Lower lobe of right lung (tissue), 2 donors: Measurements from ENCODE around the gene NOTCH3. TPM values are rescaled to one million over a fixed set of nuclear protein-coding genes. Genes with fewer than 3 reads are reported as not detected.

Experiments used
- ATAC-seq, 2 donors: fragments of 200-7000 bp; cut with Tn5 transposase; one replicate each; pipeline ENCODE4 v1.9.1; 2020 to 2022; ENCODE audit warnings: mild to moderate bottlenecking in 2 of 2, moderate library complexity in 2 of 2
- DNase-seq: peaks from one replicate; pipeline ENCODE4 v3.0.0-alpha.2; 2020
- H3K27ac ChIP-seq: fragments of 200-600 bp; one replicate; pipeline ENCODE4 v1.8.0; 2022
- H3K27me3 ChIP-seq: fragments of 200-600 bp; one replicate; pipeline ENCODE4 v1.8.0; 2022; ENCODE audit warnings: low read depth
- H3K36me3 ChIP-seq: fragments of 200-600 bp; one replicate; pipeline ENCODE4 v1.8.0; 2022; ENCODE audit warnings: mild to moderate bottlenecking
- H3K4me1 ChIP-seq: fragments of 200-600 bp; one replicate; pipeline ENCODE4 v1.8.0; 2022
- H3K4me3 ChIP-seq: fragments of 200-600 bp; one replicate; pipeline ENCODE4 v1.8.0; 2022; ENCODE audit warnings: mild to moderate bottlenecking
- H3K9me3 ChIP-seq: fragments of 200-600 bp; one replicate; pipeline ENCODE4 v1.8.0; 2022
- intact Hi-C: fragments of 100-400 bp; cut with DNase I; formaldehyde crosslinking; loops from one replicate; pipeline ENCODE4 v1.11.0; 2022
- total RNA-seq: library from RNA; stranded (reverse); fragmentation: NEBNext Ultra II Directional; extraction: Animal tissue kit (Norgen Biotek cat#: 25700); gene quantifications from one replicate; pipeline ENCODE4 v1.2.1, GENCODE V29; 2021
- TF ChIP-seq, protein P1 (sequence below): fragments of 200-600 bp; IDR thresholded peaks from one replicate; pipeline ENCODE4 v1.8.0; 2022; ENCODE audit warnings: antibody characterized with exemption, mild to moderate bottlenecking
- donor health status: DM: no; HTN: yes; CAD: no; lungs with severe emphysema.

NOTCH3 gene
- total RNA-seq, 1 donor from 2014 or later, result 52.7 TPM

DNA sequence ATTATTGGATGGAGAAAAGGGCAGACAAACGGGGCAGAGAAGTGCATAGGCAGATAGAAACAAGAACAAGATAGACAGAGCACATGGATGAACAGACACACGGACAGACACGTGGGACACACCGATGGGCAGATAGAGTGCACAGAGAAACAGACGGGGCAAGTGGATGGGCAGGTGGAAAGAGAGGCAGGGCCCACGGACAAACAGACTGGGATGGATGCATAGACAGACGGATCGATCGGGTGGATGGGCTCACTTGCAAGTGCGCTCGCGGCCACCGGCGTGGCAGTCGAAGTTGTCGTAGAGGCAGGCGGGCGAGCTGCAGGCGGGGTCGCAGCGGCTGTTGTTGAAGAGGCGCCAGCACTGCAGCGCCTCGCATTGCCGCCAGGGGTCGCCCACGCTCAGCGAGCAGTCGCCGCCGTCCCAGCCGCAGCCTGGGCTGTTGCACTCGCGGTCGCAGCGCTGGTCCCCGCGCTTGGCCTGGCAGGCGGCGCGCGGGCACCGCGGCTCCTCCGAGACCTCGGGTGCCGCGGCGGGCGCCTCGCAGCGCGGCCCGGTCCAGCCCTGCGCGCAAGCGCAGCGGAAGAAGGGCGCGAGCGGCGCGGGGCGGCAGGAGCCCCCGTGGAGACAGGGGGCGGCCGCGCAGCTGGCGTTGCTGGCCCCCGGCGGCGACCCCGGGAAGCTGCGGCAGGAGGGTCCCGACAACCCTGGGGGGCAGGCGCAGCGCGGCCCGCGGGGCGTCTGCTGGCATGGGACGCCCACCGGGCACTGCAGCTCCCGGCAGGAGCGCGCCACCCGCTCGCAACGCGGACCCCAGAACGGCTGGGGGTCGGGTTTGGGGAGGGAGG lies 23.3 kb downstream of the NOTCH3 start:
- ATAC-seq (peak; percentile 87 to 92), DNase-seq (peak; percentile 90)
- intact Hi-C loops, result no loop called here
- H3K27ac ChIP-seq, result no peak overlapping the region
- peaks cover 6% of the 10 kb centered on the region for H3K27me3 ChIP-seq
- TF ChIP-seq, protein P1, sequence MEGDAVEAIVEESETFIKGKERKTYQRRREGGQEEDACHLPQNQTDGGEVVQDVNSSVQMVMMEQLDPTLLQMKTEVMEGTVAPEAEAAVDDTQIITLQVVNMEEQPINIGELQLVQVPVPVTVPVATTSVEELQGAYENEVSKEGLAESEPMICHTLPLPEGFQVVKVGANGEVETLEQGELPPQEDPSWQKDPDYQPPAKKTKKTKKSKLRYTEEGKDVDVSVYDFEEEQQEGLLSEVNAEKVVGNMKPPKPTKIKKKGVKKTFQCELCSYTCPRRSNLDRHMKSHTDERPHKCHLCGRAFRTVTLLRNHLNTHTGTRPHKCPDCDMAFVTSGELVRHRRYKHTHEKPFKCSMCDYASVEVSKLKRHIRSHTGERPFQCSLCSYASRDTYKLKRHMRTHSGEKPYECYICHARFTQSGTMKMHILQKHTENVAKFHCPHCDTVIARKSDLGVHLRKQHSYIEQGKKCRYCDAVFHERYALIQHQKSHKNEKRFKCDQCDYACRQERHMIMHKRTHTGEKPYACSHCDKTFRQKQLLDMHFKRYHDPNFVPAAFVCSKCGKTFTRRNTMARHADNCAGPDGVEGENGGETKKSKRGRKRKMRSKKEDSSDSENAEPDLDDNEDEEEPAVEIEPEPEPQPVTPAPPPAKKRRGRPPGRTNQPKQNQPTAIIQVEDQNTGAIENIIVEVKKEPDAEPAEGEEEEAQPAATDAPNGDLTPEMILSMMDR, result peak; percentile 98
- no peaks in the 10 kb centered on the region for H3K9me3 ChIP-seq
- peaks cover 5% of the 10 kb centered on the region for H3K36me3 ChIP-seq
- H3K4me3 ChIP-seq, result no peak overlapping the region
- H3K4me1 ChIP-seq, result peaks cover 5% of the 10 kb centered on the region

DNA sequence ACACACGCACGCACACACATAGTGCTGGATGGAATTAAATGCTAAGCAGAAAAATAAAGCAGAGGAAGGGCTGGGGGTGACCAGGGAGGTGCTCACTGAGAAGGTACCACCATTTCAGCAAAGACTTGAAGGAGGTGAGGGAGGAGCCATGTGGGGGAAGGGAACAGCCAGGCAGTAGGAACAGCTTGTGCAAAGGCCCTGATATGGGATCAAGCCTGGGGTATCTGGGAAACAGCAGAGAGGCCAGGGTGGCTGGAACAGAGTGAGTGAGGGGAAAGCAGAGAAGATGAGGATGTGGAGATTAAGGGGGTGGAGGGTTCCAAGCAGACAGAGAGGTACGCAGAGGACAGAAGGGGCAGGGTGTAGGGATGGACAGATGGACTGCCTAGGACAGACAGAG lies 25.2 kb downstream of the NOTCH3 start:
- Histone ChIP-seq H3K36me3 (peaks cover 5% of the 10 kb centered on the region), H3K27me3 (peaks cover 6% of the 10 kb centered on the region), H3K27ac (no peak overlapping the region), H3K9me3 (no peaks in the 10 kb centered on the region), H3K4me3 (no peak overlapping the region), H3K4me1 (peaks cover 5% of the 10 kb centered on the region)
- DNase-seq (no peak), ATAC-seq (no peak)
- intact Hi-C loops, result no loop called here
- TF ChIP-seq, protein P1, result no peak

DNA sequence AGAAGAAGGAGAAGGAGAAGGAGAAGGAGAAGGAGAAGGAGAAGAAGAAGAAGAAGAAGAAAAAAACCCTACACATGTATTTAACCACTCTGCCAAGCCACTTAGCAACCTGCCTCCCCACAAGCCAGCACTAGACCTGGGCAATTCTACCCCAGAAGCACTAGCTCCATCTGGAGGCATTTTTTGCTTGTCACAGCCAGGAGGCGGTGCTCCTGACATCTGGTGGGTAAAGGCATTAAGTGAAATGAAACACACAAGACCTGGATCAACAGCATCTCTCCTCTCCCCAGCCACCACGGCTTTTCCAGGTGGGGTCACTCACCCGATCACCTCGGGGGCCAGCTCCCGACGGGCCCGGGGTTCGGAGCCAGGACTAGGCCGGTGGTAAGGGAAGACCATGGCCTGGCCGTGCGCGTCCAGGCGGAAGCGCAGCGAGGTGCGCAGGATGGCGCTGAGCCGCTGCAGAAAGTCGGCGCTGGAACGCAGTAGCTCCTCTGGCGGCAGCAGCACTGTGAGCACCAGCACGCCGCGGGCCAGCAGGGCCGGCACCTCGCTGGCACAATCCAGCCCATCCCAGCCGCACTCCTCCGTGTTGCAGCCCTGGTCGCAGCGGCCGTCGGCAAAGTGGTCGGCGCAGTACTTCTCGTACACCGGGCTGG lies 26.9 kb downstream of the NOTCH3 start:
- TF ChIP-seq, protein P1, result no peak
- H3K4me1 ChIP-seq, result peaks cover 5% of the 10 kb centered on the region
- no peak overlapping the region for H3K4me3 ChIP-seq
- DNase-seq (no peak), ATAC-seq (no peak)
- peaks cover 9% of the 10 kb centered on the region for H3K36me3 ChIP-seq
- peaks cover 6% of the 10 kb centered on the region for H3K27me3 ChIP-seq
- intact Hi-C loops, result no loop called here
- no peaks in the 10 kb centered on the region for H3K9me3 ChIP-seq
- H3K27ac ChIP-seq, result no peak overlapping the region

DNA sequence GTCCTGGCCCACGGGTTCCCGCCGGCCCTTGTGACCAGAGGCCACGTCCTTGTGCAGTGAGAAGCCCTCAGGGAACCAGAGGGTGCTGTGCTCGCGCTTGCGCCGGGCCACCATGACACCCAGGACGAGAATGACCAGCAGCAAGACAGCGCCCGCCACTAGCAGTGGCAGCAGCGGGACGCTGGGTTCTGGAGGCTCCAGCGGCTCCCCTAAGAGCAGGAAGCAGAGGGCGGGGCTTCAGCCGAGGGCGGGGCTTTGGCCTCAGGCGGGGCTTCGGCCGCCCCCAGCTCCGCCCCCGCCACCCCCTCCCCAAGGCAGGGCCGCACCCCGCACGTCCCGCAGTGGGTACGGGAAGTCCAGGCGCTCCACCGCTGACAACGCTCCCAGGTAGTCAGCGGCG lies 30.4 kb downstream of the NOTCH3 start:
- ATAC-seq (peak in 1 of 2 donors; percentile 12), DNase-seq (no peak)
- intact Hi-C loops, result no loop called here

DNA sequence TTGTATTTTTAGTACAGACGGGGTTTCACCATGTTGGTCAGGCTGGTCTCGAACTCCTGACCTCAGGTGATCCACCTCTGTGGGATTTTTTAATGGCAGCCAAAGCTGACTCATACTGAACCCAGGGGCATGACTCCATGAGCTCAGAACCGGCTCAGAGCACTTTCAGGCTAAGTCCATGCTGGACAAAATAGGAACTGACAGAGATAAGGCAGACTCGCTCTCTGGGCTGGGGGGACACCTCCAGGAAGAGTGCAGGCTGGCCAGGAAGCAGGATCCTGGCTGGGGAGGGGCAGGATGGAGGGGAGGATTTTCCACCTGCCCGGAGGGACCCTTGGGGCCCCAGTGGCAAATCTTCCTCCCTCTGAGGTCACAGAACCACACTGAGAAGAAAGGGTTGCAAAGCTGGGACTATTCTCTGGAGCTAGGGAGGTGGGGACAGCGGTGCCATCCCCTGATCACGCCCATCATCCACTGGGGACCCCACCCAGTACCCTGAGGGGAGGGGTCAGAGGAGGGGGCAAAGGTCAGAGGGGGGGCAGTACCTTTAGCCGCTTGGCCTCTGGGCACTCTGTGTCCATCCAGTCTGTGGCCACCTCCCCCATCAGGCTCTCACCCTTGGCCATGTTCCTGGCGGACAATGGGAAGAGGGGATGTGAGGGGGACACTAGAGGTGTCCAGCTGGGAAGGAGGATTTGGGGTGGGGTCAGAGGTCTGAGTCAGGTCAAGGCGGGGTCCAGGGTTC lies 31.1 kb downstream of the NOTCH3 start:
- no peaks in the 10 kb centered on the region for H3K4me1 ChIP-seq
- intact Hi-C loops, result no loop called here
- H3K4me3 ChIP-seq, result no peak overlapping the region
- TF ChIP-seq, protein P1, result no peak
- ATAC-seq (peak in 1 of 2 donors; percentile 10), DNase-seq (no peak)
- no peaks in the 10 kb centered on the region for H3K27me3 ChIP-seq
- H3K9me3 ChIP-seq, result peaks cover 7% of the 10 kb centered on the region
- no peak overlapping the region for H3K27ac ChIP-seq
- H3K36me3 ChIP-seq, result peaks cover 15% of the 10 kb centered on the region

More for the DNA sequence above, 30.4 kb downstream of the NOTCH3 start:
- Histone ChIP-seq H3K36me3 (peaks cover 9% of the 10 kb centered on the region), H3K27me3 (no peaks in the 10 kb centered on the region), H3K27ac (no peak overlapping the region), H3K9me3 (peaks cover 7% of the 10 kb centered on the region), H3K4me3 (no peak overlapping the region), H3K4me1 (no peaks in the 10 kb centered on the region)
- TF ChIP-seq, protein P1, result no peak
